Endometrial microvascular endothelial cells (primary cell): ENCODE measurements around the gene C3orf85. TPM values are rescaled to one million over a fixed set of nuclear protein-coding genes. Genes with fewer than 3 reads are reported as not detected.
"Not testable (repeated sequence)": the region's sequence is repeated elsewhere in the genome, so short reads cannot be mapped to it uniquely, and the experiment has no call there.

ENCODE experiments used
- in situ Hi-C: cut with HindIII; loops from 2 replicates; pipeline ENCODE4 v1.10.0; 2017; ENCODE audit warnings: low sequenced_read_pairs, low pct_unique_long_range_greater_than_20kb; ENCODE audit errors: inconsistent ontology term
- total RNA-seq: library from RNA; depleted of rRNA; stranded (reverse); fragments of >200 nt; gene quantifications from one replicate; pipeline ENCODE4 v1.2.3, GENCODE V29; 2015; ENCODE audit errors: inconsistent ontology term

Gene C3orf85, protein sequence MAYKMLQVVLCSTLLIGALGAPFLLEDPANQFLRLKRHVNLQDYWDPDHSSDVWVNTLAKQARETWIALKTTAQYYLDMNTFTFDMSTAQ
- total RNA-seq, result not detected

DNA sequence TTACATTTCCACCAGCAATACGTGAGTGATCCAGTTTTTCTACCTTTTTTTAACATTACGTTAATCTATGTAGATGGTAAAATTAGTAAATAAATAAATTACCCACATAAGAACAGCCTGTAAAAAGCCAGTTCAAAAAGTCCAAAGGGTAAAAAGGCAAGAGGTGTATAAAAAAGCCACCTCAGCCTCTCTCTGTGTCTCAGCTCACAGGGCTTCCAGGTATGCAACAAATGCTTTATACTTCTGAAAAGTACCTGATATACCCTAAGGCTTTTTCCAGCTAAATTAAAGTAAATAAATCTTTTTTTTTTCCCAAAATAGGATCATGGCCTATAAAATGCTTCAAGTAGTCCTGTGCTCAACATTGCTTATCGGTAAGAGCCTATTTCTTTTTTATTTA lies at the start of gene C3orf85:
Gene C3orf85 (plus strand): TSS at position 197 of the 400 bp plus-strand sequence. CDS start 129 bp downstream, at position 326.
- in situ Hi-C loops, result no loop called here

DNA sequence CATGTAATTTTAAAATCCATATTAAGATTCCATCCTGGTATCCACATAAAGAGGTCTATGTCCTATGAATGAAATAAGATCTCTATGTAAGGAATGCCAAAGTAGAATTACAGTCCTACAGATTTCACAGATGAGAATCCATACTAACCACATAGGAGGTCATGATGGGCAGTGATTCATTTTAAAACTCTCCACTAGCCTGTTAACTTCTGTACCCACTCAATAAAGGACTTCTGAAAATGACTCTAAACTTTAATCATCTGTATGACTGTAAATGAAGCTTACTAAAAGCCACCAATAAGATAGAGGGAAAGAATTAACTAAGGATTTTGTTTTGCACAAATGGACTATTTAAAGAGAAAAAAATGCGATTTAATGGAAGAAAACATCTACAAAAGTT lies 47.3 kb upstream of the C3orf85 start:
- in situ Hi-C loops, result no loop called here

DNA sequence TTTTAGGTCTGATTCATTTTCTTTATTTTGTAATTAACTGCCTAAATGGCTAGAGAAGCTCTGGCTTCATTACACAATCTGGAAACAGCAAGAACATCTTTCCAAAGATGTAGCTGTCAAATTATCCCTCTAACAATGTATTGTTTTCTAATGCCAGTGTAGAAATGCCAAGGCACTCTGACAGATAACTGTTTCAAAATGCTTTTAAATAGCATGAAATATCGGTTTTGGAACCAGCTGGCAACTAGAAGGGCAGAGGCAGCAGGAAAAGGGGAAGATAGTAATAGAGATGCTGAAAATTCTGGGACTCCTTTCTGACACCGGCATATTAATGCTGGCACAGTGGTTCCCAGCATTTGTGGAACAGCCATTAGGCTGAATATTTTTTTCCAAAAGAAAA lies 44.7 kb upstream of the C3orf85 start:
- in situ Hi-C loops, result no loop called here

DNA sequence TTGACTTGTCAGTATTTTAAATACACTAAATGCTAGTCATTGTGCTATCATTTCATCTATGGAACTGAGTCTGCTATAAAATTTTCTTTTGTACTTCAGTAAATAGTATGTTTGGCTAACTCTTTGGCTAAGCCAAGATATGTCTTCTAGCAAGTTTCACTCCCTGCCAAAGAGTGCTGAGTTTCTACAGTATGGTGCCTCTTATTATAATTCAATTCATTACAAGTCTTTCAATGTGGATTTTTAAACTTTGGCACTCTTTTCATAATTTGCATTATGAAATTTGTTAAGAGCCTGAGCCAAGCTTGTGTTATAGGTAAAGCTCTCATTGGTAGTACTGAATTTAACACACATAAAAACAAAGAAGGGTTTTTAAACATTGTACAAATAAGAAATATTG lies 43.0 kb upstream of the C3orf85 start:
- in situ Hi-C loops, result no loop called here

DNA sequence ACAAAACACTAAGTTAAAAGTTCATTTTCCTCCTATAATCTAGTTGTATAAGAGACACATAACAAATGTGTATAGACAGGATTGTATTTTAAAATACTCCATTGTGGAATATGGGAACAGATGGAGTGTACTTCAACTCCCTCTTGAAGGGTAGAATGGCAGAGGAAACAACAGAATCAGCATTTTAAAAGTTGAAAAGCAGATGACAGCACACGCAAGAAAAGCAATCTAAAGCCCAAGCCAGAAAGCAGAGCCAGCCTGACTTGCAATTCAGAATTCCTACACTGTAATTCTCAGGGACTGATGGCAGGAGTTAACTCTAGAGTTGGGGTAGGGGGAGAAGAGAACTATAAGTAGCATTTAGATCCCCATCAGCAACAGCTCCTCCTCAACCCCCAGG lies 41.4 kb upstream of the C3orf85 start:
- in situ Hi-C loops, result no loop called here

DNA sequence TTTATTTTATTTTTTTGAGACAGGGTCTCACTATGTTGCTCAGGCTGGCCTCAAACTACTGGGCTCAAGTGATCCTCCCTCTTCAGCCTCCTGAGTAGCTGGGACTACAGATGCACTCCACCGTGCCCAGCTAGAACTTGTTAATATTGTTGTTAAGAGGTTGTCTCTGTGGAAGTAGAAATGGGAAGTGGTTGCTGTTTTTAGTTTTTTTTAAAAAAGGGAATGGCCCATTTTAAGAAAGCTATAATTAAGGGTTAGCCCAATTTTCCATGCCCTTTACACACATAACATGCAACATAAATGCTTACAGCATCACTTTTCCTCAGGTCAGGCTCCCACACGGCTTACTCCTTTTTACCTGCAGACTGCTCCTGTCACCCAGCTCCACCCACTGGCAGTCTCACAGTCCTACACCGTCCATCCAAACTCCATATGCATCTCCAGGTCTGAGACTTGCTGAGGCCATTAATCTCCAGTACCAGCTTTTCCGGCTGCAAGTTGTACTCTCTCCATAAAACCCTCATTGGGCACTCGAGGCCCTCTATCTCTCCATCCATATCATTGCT lies 38.4 kb upstream of the C3orf85 start:
- in situ Hi-C loops, result no loop called here

DNA sequence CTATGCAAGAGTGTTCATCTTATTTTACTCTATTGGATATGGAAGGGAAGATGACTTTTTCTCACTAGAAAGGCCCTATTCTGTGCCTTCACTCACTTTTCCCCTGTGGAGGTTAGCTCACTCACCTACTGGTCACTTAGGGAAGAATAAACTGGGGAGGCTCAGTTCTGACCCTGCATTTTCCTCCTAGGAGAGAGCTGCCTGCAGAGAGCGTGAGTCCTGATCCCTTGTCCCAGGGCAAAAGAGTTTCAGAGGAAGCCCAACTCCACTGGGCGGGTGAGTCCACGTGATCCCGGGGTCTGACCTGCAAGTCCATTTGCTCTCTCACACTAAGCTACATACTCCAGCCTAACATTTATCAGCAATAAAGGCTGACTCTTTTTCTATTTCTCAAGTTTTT lies 26.9 kb upstream of the C3orf85 start:
- in situ Hi-C loops, result no loop called here

DNA sequence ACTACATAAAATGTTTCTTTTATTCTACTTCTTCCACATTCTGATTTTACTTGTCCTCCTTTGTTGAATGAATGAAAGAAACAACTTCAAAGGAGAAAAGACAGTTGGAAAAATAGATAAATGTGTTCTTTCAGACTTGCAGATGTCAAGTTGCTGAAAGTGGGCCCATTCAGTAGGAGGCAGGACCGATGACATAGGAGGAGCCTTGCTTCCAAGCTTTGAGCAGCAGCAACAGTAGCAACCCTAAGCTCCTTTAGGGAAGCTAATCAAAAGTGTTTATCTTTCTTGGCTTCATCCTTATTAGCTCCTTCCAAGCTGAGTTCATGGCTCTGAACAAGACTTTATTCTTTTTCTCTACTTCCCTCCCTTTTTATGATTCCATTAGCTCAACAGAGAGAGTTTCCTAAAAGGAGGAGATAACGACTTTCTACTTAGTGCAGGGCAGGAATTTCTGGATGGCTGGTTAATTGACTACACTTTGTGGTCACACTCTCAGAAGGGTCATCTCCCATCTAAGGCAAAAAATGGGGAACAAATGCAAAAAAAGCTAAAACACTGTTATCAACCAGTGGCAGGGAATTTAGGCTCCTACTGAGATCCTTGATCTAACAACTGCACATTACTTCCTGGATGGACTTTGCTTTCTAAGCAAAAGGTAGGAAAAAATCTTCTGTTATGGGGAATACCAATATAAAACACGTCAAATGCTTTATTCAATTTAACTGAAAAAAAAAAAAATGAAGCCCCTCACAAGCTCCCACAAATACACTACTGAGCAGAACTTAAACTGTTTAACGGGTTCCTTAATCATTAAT lies 23.4 kb upstream of the C3orf85 start:
- in situ Hi-C loops, result no loop called here

DNA sequence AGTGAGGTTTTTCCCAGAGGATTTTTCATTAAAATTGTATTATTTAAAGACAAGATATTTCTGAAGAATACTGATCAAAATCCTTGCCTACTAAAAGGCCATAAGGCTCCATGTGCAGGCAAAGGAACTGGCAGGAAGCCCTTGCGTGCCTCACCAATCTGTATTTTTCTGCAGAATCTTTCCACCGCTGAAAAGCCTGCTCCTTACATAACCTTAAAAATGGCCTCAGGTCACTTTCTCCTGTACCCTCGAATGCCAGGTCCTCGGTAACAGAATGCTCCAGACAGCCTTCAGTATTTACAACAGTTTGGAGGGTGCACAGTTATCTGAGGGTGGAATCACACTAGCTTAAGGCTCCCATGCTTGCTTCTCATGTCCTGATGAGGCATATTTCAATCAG lies 21.8 kb upstream of the C3orf85 start:
- in situ Hi-C loops, result no loop called here

DNA sequence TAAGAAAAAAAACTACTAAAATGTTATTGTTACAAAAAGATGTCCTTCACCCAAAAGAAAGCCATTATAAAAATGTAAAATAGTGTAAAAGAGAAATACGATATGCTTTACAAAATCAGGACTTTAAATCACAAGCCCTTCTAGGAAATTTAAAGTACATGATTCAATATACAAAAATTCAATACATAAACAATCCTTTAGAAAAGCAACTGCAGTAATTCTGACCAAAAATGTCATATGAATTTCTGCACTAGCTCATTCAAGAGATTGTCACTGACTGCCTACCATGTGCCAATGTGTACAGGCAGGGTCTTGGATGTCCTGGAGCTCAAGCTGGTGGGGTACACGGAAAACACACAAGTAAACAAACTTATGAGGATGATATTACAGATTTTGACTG lies 21.1 kb upstream of the C3orf85 start:
- in situ Hi-C loops, result no loop called here

DNA sequence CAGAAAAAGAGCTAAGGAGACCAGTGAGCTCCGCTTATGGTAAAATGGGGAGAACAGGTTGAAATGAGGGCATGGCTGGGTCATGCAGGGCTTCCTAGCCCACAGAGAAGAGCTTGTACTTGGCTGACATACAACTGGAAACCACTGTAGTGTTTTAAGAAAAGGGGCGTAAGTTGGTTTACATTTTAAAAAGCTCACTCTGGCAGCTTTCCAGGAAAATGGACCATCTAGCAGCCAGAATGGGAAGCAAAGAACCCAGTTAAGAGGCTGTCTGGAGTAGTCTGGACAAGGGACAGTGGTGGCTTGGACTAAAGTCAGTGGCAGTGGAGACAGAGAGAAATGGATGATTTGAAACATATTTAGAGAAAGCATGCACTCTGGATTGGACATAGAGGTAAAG lies 20.5 kb upstream of the C3orf85 start:
- in situ Hi-C loops, result no loop called here

DNA sequence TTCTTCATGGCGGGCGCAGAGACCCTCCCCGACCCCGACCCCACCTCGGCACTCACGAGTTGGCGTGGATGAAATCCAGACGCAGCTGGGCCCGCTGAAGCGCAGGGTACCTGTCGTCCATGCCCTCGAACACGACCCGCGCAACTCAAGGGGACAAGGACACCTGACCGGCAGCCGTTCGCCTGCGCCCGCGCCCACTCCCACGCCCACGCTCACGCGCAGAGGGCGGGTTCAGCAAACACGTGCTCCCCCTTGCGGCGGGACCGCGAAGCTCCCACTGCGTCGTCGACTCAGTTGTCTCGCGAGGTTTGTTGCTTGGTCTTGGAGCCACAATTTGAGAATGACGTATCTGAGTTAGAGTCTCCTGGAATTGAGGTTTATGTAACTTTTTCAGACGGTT lies 18.6 kb upstream of the C3orf85 start, which contains the start of gene MORC1:
Gene MORC1 (minus strand): TSS at position 196 of the 400 bp plus-strand sequence. CDS start 75 bp downstream, at position 121.
- in situ Hi-C loops, result no loop called here

DNA sequence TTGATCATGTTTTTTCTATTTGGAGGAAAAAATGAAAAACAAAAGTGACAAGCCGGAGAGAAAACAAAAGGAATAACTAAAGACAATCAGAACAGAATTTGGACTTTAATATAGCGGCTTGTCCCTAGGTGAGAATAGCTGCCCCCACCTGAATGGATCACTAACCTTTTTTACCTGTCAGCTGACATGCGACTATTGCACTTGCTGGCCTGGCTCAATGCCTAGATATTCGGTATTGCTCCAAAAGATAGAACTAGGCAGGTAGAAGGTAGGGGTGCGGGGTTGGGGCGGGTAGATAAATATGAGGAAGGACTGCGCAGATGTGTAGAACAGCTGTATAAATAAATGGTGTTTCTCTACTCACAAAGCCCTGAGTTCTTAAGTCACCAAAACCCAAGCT lies 17.9 kb upstream of the C3orf85 start:
- in situ Hi-C loops, result no loop called here

DNA sequence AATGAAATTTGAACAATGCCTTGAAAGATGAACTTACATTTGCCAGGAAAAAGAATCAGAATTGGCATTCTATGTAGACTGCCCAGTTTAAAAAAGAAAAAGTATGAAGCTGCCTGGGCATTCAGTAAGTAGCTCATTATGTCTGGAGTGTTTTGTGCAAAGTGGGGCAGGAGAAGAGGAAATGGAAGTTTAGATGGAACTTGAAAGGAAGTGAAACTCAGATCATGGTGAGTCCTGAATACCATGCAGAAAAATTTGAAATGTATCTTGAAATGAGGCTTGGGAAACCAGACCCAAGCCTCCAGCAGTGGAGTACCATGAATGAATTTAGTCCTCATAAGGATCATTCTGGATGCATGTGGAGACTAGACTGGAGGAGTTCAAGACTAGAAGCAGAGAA lies 13.8 kb upstream of the C3orf85 start:
- in situ Hi-C loops, result no loop called here

DNA sequence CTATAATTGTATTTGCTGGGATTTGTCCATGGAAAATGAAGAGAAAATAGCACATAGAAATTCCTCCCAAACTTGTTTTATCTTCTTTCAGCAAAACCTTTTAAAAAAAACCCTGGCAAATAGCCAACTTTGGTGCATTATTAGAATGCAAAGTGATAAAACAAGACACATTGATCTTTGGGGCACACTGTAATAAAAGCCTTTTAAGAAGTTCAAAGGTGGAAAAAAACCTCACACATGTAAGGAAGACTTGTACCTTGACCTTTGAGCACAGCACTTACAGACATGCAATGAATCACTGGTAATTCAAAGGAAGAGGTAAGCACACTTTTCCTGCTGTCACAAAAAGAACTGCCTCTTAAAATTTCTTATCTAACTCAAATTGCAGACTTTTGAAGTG lies 10.6 kb upstream of the C3orf85 start:
- in situ Hi-C loops, result no loop called here

DNA sequence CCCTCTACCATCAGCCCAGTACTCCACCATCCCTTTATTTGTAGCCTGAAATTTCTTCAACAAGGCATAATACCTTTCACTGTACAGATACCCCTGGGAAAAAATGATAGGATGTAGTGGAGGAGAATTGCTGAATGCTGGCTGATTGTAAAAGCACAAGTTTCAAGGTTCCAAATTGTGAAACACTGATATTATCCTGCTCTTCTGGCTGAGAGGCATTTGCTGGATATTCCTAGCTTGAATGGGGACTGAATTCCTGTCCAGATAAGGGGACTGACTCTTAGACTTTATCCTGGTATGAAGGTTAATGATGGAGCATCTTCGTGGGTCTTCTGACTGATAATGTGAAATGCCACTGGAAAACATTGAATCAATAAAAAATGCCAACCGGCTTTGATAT lies 9.0 kb upstream of the C3orf85 start:
- in situ Hi-C loops, result no loop called here

DNA sequence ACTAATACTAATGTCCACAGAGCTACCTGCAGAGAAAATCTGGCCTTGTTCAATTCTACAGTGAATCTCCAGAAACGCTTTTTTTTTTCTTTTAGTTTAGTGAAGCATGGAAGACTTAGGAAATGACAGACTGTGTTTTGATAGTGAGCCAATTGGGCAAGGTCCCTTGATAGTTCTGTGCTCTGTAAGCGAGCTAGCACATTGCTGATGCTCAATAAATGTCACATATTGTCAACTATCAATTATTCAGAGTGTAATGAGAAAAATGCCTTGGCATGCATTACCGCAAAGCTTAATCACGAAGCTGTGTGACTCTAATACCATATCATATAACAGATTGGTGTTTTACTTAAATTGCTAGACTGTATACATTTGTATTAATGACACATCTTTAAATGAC lies 5.2 kb upstream of the C3orf85 start:
- in situ Hi-C loops, result no loop called here

DNA sequence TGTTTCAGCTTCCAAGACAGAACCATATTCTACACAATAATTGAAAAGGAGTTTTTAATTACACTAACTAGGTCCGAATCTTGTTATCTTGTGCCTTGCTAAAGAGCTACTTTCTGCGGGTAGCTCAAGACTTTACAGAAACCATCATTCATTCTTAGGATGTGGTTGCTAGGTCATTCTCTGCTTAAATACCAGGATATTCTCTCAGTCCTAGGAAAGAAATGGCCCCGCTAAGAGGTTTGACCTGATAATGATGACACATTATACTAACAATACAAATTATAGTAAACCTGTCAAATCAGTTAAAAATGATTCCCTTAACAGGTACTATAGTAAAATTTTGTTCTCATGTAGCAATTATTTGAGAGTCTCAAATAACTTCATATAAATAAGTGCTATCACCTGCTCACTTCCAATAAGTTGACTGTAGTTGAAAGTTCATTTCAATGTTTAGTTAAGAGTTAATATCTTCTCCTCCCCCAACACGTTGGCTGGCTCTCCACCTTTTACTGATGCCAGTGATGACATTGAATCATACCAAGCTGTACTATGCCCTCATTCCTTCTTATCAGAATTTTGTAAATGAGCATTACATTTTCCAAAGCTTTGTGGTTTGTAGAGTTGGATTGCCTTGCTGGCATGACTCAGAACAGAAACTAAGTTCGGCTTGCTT lies 3.6 kb upstream of the C3orf85 start:
- in situ Hi-C loops, result no loop called here

DNA sequence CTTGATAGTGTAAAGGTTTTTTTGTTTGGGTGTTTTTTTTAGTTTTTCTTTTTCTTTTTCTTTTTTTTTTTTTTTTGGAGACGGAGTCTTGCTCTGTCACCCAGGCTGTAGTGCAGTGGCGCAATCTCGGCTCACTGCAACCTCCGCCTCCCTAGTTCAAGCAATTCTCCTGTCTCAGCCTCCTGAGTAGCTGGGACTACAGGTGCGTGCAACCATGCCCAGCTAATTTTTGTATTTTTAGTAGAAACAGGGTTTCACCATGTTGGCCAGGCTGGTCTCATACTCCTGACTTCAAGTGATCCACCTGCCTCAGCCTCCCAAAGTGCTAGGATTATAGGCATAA lies 3.1 kb upstream of the C3orf85 start:
- in situ Hi-C loops, result not testable (repeated sequence)

DNA sequence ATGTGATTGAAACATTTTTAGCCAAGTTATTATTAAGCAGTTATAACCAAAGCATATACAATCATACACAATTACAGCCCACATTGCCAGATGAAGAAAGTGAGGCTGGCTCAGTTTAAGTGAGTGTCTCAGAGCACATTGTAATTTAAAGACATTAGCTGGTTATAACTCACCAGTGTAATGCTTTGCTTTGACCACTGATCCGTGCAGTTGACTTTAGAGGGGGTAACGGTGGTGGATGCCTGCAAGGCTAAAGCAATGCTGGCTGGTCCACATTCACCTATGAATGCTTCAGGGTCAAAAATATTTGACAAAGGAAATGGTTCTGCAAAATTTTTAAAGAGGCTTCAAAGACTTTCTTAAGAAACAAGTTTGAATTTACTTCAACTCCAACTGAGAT lies 1.2 kb downstream of the C3orf85 start:
- in situ Hi-C loops, result no loop called here
